HG03097 (cell line): ENCODE results near the gene JTB.
"Not testable (repeated sequence)": the region's sequence is repeated elsewhere in the genome, so short reads cannot be mapped to it uniquely, and the experiment has no call there.

Experiments used
- ATAC-seq: cut with Tn5 transposase; IDR thresholded peaks from one replicate; pipeline ENCODE4 v1.9.1; 2021; ENCODE audit not compliant: unreplicated experiment, low FRiP score

Gene JTB

GRCh38 chr1:153977250-153978240 lies at the start of gene JTB:
JTB (minus strand) TSS chr1:153977674; CDS start chr1:153977252, 422 bp downstream.
- peak; percentile 60 for ATAC-seq

DNA sequence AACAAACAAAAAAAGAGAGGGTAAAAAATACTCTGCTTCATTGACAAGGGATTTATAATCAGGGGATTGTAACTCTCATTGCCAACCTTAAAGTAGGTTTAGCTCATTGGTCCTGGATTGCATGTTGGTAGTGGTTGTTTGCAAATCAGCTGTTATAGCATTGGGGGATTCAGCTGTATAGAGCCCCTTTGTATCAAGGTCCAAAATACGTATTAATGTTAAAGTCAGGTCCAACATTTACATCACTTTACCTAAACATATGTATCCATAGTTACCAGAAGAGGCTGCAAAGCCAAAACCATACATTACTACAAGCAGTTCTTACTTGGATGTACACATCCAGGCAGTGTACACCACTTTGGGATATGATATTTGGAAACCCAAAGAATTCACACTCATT lies 42.5 kb upstream of the JTB start:
- ATAC-seq: no peak

DNA sequence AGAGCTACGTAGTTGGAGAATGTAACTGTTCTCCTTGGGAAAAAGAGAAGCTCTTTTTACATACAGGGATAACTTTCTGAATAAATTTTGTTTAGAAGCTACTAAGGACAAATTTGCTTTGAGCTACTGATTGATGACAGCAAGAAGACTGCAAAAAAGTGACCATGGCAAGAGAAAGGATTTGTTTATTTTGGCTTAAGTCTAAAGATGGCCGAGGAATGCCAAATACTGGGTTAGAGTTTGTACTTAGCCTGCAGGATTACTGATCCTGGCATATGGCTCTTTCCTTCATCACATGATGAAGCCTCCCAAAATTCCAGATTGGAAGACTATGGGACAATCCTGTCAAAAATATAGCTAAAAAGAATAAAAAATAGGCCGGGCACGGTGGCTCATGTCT lies 41.8 kb upstream of the JTB start:
- no peak for ATAC-seq

- no peak for ATAC-seq
Observed at GRCh38 chr1:154014154-154014907, 36.9 kb upstream of the JTB start.

GRCh38 chr1:154012543-154012942 lies 35.1 kb upstream of the JTB start:
- not testable (repeated sequence) for ATAC-seq

- no peak for ATAC-seq
Observed at GRCh38 chr1:154012129-154012528, 34.7 kb upstream of the JTB start.

GRCh38 chr1:154006136-154006535 lies 28.7 kb upstream of the JTB start:
- no peak for ATAC-seq

DNA sequence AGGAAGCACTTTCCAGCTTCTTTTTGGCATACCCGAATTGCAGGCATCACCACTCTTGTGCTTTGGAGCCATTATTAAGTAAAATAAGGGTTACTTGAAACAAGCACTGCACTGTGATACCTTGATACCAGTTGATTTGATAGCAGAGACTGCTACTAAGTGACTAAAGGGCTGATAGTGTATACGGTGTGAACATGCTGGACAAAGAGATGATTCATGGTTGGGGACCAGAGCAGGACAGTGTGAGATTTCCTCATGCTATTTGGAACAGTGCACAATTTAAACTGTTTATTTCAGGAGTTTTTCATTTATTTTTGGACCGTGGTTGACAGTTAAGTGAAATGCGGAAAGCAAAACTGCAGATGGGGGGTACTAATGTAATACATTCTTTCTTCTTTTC lies 22.9 kb upstream of the JTB start:
- ATAC-seq: no peak

GRCh38 chr1:153996882-153997281 lies 19.4 kb upstream of the JTB start:
- ATAC-seq: not testable (repeated sequence)

GRCh38 chr1:153995640-153996039 lies 18.2 kb upstream of the JTB start:
- no peak for ATAC-seq

- no peak for ATAC-seq
Observed at GRCh38 chr1:153995202-153995601, 17.7 kb upstream of the JTB start.

- no peak for ATAC-seq
Observed at GRCh38 chr1:153991806-153992205, 14.3 kb upstream of the JTB start.

DNA sequence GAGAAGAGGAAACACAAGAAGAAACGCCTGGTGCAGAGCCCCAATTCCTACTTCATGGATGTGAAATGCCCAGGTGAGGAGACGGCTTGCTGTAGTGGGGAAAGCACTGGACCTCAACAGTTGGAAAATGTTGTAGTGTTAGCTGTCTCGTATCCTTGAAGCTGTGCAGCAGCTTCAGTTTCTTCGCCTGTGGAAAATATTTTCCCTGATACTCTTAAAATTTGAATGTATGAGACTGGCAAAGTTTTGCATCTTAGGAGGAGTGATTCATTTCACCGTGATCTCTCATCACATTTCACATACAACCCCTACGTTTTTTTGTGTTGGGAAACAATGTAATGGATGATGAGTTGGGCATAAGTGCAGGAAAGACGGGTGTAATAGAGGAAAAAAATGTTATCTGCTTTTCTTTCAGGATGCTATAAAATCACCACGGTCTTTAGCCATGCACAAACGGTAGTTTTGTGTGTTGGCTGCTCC lies 13.7 kb upstream of the JTB start:
- ATAC-seq: no peak

DNA sequence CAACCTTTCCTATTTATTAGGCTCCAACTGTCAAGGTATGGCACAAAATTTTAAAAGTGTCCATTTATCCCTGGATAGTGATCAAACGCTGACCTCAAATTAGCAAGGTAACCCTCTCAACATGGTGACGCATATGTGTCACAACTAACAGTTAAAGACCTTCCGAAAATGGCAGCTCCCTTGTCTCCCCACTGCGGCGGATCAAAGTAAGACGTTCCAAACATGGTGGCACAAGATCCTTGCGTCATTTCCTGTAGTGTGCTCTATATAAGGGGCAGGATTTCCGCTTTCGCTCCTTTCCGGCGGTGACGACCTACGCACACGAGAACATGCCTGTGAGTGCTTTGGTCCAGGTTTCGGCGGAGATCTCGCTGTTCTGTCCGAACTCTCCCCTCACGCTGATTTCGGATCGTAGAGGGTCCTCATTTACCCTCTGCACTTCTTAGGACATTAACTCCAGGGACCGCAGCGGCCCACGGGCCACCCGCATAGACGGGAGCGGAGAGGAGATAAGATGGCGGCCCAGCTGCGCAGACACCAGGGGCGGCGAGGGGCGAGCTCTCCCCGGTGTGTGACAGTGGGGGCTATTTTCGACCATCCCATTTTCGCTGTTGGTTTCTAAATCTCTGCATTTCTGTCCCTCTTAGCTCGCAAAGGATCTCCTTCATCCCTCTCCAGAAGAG lies 13.1 kb upstream of the JTB start, which contains the start of gene RPS27:
TSS of gene RPS27 (plus strand) at position 295 of the 683 bp plus-strand sequence. CDS start at position 330, 35 bp downstream.
- peak; percentile 81 for ATAC-seq

GRCh38 chr1:153987621-153988020 lies 10.1 kb upstream of the JTB start:
- ATAC-seq: no peak

DNA sequence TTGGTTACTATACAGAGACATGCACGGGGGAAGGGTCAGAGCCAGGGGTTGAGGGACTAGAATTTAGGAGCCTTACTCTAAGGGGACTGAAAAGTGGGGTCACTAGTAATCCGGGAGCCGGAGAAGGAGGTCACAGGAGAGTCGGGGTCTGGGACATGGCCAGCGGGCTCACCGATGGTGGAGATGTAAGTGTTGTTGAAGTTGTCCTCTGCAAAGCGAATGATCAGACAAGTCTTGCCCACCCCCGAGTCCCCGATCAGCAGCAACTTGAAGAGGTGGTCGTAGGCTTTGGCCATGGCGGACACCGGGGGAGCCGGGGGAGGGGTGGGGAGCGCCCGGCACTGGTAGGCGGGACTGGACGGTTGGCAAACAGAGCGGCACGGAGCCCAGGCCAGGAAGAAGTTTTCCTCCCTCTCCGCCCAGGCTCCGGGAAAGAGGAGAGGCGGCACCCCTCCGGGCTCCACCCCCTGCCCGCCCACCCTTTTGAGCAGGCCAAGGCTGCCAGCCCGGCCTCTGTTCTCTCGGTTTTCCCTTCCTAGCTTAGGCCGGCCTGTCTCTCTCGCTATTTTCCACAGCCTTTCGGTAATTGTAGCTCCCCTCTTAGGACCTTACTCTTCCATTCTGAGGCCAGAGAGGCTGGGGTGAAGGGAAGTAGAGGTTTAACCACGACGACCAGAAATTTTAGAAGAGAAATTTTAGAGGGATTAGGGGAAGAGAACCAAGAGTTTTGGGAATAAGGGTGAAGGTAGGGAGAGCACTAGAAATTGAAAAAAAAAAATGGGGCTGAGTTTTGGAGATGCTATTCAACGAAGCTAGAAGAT lies 8.7 kb upstream of the JTB start, which contains the start of gene RAB13:
TSS of gene RAB13 (minus strand) at position 399 of the 821 bp plus-strand sequence. CDS start at position 296, 103 bp downstream.
- ATAC-seq: no peak

- ATAC-seq: no peak
Observed at GRCh38 chr1:153985341-153985912, 8.0 kb upstream of the JTB start.

DNA sequence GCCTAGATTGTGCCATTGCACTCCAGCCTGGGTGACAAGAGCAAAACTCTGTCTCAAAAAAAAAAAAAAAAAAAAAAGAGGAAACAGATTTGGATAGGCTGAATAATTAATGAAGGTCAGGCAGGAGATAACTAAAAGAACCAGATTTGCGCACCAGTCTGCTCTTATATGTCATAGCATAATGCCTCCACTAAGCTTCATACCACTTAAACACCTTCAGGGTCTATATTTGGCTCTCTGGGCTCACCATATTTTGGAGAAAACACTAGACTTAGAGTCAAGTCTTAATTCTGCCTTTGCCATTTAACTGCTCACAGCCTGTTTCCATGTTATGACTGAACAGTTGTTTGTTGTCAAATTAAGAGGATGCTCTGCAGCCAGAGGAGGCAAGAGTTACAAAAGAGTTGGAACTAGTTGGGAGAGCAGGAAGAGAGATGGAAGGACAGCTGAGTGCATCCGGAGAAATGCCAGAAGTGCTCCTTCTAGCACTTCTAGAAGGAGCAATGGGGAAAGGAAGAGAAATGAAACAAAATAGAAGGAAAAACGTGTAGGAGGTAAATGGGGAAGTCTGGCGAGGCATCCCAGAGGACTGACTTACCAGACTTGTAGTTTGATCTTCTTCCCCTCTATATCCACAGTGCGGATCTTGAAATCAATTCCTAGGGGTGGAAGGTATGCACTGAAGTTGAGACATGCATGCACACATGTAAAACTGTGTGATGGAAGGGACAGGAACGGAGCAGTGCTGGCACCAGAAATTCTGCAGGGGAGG lies 6.8 kb upstream of the JTB start:
- ATAC-seq: no peak

DNA sequence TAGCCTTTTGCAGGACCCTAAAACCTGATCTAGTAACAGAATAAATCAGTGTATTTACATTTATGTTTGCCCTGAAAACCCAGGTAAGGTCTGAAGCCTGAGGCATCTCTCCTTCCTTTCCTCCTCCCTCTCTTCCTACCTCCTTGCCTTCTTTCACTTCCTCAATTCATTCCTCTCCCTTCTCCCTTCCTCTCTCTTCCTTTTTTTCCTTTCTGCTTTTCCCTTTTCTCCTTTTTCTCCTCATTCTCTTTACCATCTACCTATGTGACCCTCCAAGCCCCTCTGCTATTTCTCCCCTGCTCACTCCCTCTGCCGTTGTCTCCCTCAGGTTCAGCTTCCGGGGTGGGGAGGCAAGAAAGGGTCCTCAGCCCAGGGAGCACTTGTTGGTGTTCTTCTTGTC lies 4.3 kb upstream of the JTB start:
- not testable (repeated sequence) for ATAC-seq
